GM18502 (cell line): ENCODE measurements around the gene ZCCHC2.
A peak's percentile ranks its signal among the peaks of the same experiment; 100 is the strongest.

Source experiments
- ATAC-seq: cut with Tn5 transposase; IDR thresholded peaks from one replicate; pipeline ENCODE4 v1.9.1; 2021; ENCODE audit warnings: mild to moderate bottlenecking; ENCODE audit not compliant: unreplicated experiment, poor library complexity

The ZCCHC2 gene

DNA sequence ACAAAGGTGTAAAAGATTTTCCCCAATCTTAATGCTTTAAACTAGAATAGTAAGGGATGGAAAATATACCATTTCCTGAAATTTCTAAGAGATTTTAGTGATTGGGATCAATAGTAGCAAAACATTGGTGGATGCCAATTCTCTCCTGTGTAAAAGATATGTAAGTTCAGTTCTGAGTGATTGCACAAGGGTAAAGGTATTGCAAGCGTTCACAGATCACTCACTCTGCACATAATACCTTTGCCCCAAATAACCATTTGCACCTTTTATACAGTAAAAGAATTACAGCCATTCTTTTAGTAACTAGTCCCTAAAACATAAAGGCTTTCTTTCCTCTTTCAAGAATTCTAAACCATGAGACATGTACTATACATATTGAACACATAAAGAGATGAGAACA lies 13.0 kb upstream of the ZCCHC2 start:
- ATAC-seq, result no peak

- no peak for ATAC-seq
These were observed 12.0 kb upstream of the ZCCHC2 start for GRCh38 chr18:62510789-62511188.

- ATAC-seq, result no peak
These were observed 10.3 kb upstream of the ZCCHC2 start for GRCh38 chr18:62512532-62512931.

- ATAC-seq, result no peak
These were observed 9.8 kb upstream of the ZCCHC2 start for GRCh38 chr18:62512996-62513395.

GRCh38 chr18:62514570-62514969 lies 8.3 kb upstream of the ZCCHC2 start:
- no peak for ATAC-seq

GRCh38 chr18:62516242-62516641 lies 6.6 kb upstream of the ZCCHC2 start:
- no peak for ATAC-seq

DNA sequence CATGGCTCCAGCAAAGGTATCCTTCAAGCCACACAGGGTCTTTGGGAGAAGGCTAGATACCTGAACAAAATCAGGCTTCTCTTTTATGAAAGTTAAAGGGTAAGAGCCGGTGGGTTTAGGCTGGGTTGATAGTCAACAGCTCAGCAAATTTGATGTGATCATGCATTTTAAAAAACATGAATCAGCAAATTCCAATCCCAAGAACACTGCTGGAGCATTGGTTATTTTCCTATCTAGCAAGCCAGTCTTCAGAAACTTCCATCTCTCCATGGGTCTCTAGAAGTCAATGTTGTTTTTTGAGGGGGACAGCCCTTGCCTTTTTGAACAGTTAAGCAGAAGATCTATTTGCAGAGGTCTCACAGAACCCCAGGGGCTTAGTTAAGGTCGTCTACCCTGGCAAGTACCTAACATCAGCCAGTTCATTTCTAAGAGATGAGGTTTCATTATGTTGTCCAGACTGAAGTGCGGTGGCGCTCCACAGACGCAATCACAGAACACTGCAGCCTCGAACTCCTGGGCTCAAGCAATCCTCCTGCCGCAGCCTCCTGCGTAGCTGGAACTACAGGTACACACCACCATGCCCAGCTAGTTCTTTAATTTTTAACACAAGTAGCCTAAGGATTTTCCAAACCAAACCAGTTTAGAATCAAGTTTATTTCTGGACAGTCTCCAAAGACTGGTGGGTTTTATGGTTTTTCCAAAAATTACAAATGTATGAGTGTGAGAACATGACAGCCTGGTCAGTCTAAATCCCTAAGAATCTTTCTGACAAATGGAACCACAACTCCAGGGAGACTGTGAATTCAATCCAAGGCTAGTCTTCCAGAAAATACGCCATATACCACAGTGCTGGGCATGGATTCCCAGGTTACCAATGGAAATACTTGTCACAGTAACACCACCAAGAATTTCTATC lies 4.1 kb upstream of the ZCCHC2 start:
- no peak for ATAC-seq

DNA sequence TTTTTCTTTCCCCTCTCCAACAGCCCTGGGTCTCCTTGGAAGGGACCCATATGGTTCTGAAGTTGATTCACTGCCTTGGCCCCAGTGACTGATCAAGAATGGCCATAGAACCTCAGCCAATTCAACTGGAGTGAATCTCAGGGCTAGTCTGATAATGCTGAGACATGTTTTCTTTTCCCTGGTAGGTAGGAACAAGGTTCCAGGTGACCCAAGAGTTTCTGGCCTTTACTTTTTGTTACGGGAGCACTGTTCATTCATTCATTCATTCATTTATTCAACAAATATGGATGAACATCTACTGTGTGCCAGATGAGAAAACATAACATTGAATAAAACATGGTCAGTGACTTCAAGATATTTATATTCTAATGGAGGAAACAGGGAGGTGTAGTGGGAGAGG lies 3.1 kb upstream of the ZCCHC2 start:
- ATAC-seq, result no peak

DNA sequence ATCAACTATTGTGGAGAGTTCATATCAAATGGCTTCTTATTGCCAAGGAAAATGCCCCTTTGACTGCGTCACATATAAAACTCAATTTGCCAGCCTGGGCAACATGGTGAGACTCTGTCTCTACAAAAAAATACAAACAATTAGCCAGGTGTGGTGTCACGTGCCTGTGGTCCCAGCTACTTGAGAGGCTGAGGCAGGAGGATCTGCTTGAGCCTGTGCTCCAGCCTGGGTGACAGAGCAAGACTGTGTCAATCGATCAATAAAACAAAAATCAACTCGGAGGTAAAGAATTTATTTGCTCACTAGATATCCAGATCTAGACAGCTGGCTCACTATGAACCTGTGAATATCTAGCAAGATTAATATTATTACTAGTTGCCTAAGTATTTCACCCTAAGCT lies 1.7 kb upstream of the ZCCHC2 start:
- ATAC-seq, result no peak

DNA sequence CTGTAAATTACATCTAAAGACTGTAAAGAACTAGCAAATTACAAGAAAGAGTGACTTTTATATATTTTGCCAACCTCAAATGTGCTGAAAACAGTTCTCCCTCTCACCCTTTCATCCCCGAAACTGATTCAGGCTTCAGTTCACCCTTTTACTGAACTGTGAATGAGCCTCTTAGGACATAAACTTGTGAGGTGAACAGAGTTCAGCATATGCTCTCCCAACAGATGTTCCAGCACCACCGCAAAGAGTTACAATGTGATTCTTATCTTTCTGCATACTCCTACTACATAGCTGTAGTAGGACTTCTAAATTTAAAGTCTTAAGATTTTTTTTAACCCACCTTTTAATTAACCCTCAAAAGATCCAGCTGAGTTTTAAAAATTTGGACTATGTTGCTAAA lies 1.2 kb upstream of the ZCCHC2 start:
- no peak for ATAC-seq

- ATAC-seq, result peak; percentile 1
These were observed 684 bp upstream of the ZCCHC2 start for GRCh38 chr18:62522178-62522503.

- no peak for ATAC-seq
These were observed 397 bp downstream of the ZCCHC2 start for GRCh38 chr18:62523255-62523588.

- ATAC-seq, result no peak
These were observed 1.0 kb downstream of the ZCCHC2 start for GRCh38 chr18:62523631-62524439.

DNA sequence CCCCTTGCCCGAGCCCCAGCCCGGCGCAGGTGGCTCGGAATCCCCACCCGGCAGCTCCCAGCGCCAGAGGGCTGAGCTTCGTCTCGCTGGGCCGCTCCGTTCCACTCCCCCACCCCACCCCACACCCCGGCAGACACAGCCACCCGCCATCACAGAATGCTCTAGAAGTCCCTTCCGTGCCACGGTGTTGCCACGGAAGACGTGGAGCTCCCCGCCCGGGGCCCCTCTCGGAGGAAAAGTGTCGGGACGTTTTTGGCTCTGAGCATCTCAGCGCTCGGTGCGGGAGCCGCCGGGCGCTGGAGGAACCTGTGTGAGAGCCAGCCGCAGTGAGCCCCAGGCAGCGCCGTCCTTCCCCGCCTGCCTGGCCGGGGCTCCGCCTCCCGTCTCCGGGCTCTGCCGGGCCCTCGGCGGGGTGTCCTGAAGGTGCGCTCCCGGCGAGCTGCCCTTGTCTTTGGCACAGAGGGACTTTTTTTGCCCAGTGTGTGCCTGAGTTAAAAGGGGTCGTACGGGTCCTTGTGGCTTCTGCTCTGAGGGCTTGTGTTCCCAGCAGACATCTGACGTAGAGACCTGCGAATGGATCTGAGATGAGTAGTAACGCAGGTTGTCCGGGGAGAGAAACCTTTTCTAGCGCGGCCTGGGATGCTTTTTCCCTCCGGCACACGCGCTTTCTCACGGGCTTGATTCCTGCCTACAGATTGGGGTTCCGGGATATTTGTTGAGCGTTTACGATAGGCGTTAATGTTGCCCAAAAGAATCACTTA lies 1.8 kb downstream of the ZCCHC2 start:
- ATAC-seq, result peak; percentile 15

DNA sequence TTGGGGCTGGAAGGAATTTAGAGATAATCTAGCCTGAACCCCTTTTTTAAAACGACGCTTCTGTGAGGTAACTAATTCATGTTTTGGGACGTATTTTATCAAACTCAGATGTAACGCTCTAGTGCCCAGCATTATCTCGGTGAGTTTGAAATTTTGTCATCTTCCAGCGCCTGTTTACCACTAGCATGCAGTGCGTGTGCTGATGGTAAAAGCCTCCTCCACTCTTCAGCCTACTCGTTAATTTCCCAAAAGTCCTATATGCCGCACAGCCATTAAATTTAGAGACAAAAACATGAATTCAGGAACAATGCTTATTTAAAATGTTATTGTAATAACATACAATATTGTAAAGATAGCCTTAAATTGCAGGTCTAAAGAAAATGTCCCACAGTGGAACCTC lies 2.8 kb downstream of the ZCCHC2 start:
- ATAC-seq, result no peak

DNA sequence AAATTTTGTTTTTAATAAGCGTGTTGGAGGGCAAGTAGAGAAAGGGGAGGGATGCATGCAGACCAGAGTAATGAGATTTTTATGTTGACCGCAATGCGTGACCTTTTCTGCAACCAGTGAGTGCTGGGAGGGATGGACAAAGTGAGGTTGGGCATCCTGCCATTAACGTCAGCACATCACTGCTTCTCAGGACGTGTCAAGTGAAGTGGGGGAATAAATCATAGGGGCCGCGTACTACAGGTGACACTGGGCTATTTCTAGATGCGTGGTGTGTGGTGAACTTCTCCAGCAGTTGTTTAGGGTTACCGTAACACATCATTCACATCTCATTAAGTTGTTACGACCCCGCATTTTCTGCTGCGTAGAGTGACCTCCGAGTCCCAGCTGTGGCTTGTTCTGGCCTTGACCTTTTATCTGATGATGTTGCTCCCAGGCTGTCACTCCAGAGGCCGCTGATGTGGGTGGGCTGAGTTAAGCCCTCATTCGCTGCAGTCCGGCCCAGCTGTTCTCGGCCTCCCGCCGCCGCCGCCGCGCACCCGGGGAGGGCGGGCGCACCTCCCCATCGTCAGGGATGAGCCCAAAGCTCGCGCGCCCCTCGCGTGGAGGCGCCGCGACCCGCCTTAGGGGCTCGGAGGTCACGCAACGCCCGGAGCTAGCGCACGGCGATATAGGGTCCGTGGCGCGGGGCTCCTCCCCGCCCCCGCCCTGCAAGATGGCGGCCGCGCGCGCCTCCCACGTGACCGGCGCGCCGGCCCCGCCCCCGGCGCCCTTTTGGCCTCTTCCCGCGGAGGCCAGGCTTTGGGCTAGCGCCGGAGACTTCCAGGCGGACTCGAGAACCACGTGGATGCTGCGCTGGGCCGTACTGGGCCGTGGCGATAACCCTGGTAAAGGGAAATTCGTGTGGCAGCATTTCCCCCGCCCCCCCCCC lies 3.5 kb downstream of the ZCCHC2 start:
- ATAC-seq, result peak; percentile 15

DNA sequence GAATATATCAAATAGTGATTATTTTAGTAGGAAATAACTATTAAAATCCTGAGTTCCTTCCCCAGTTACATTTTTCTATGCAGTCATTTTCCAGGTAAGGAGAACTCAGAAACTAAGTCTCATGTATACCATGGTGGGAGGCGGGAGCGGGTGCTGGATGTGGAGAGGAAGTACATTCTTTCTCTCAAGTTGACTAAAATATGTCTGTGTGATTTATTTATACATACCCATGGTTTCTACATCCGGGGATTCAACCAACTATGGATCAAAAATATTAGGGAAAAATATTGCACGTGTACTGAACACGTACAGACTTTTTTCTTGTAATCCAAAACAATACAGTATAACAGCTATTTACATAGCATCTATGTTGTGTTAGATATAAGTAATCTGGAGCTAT lies 6.8 kb downstream of the ZCCHC2 start:
- ATAC-seq, result no peak

- ATAC-seq, result no peak
These were observed 8.3 kb downstream of the ZCCHC2 start for GRCh38 chr18:62531078-62531477.

DNA sequence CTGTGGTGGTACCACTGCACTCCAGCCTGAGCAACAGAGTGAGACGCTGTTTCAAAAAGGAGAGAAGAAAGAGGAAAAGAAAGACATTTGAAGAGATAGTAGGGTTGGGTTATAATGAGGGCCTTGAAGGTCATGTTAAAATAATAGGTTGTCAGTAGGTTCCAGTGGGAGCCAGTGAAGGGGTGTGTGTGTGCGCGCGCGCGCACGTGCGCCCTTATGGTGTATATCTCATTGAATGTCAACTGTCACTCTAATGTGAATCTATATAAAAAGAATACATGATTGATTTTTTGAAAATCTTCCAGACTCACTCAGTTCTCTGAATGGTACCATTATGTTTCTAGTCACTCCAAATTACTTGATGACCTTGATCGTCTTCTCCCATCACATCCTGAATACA lies 9.1 kb downstream of the ZCCHC2 start:
- no peak for ATAC-seq

DNA sequence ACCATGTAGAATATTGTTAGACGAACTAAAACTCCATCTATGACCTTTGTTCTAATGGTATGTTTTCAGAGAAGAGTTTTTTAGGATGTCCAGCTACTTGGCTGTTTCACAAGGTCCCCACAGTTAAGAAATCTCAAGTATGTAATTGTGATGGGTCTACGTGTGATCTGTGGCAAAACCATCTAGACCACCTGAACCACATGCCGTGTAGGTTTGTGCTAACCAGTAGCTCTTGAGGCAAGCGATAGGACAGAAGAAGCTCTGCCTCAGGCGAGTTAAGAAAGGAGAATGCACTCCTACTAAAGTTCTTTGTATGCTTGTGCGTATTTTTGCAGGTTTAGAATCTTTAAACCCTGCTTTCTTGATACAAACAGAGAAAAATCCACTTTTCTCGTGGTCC lies 13.2 kb downstream of the ZCCHC2 start:
- no peak for ATAC-seq
